Measurements from ENCODE around the gene ADGRA3.
"Not testable (repeated sequence)": the region's sequence is repeated elsewhere in the genome, so short reads cannot be mapped to it uniquely, and the experiment has no call there.

Gene ADGRA3

GRCh38 chr4:22478426-22478825 is 37.4 kb downstream of the ADGRA3 start:
- no peak for DNase-seq

- DNase-seq, result no peak
Observed at GRCh38 chr4:22477813-22478182, 38.1 kb downstream of the ADGRA3 start.

- DNase-seq, result no peak
Observed at GRCh38 chr4:22477136-22477812, 38.6 kb downstream of the ADGRA3 start.

GRCh38 chr4:22476011-22476410 is 39.9 kb downstream of the ADGRA3 start:
- DNase-seq, result no peak

GRCh38 chr4:22475311-22475646 is 40.6 kb downstream of the ADGRA3 start:
- DNase-seq, result not testable (repeated sequence)

- DNase-seq, result no peak
Observed at GRCh38 chr4:22474636-22475310, 41.1 kb downstream of the ADGRA3 start.

GRCh38 chr4:22473268-22473667 is 42.6 kb downstream of the ADGRA3 start:
- no peak for DNase-seq

- DNase-seq, result no peak
Observed at GRCh38 chr4:22471999-22472461, 43.8 kb downstream of the ADGRA3 start.

GRCh38 chr4:22471419-22471818 is 44.4 kb downstream of the ADGRA3 start:
- no peak for DNase-seq

GRCh38 chr4:22466581-22466980 is 49.3 kb downstream of the ADGRA3 start:
- no peak for DNase-seq

GRCh38 chr4:22465996-22466395 is 49.9 kb downstream of the ADGRA3 start:
- DNase-seq, result no peak

- no peak for DNase-seq
Observed at GRCh38 chr4:22465349-22465748, 50.5 kb downstream of the ADGRA3 start.

- DNase-seq, result no peak
Observed at GRCh38 chr4:22463179-22463578, 52.7 kb downstream of the ADGRA3 start.

GRCh38 chr4:22462688-22463087 is 53.2 kb downstream of the ADGRA3 start:
- no peak for DNase-seq

- no peak for DNase-seq
Observed at GRCh38 chr4:22460266-22460665, 55.6 kb downstream of the ADGRA3 start.

- peak; percentile 2 for DNase-seq
Observed at GRCh38 chr4:22458098-22458497, 57.8 kb downstream of the ADGRA3 start.

- no peak for DNase-seq
Observed at GRCh38 chr4:22457348-22457747, 58.5 kb downstream of the ADGRA3 start.

- no peak for DNase-seq
Observed at GRCh38 chr4:22456291-22456690, 59.6 kb downstream of the ADGRA3 start.

GRCh38 chr4:22454955-22455354 is 60.9 kb downstream of the ADGRA3 start:
- DNase-seq, result no peak

GRCh38 chr4:22454216-22454838 is 61.5 kb downstream of the ADGRA3 start:
- DNase-seq, result no peak

- no peak for DNase-seq
Observed at GRCh38 chr4:22444813-22445212, 71.1 kb downstream of the ADGRA3 start.

GRCh38 chr4:22442956-22443355 is 72.9 kb downstream of the ADGRA3 start:
- DNase-seq, result no peak

- DNase-seq, result no peak
Observed at GRCh38 chr4:22440999-22441398, 74.9 kb downstream of the ADGRA3 start.

- DNase-seq, result no peak
Observed at GRCh38 chr4:22439947-22440346, 75.9 kb downstream of the ADGRA3 start.
